ENCODE measurements around the gene TSPEAR. TPM values are rescaled to one million over a fixed set of nuclear protein-coding genes. Genes with fewer than 3 reads are reported as not detected.

The TSPEAR gene
- total RNA-seq, 1 experiment from 2014 or later: 0.32 TPM

DNA sequence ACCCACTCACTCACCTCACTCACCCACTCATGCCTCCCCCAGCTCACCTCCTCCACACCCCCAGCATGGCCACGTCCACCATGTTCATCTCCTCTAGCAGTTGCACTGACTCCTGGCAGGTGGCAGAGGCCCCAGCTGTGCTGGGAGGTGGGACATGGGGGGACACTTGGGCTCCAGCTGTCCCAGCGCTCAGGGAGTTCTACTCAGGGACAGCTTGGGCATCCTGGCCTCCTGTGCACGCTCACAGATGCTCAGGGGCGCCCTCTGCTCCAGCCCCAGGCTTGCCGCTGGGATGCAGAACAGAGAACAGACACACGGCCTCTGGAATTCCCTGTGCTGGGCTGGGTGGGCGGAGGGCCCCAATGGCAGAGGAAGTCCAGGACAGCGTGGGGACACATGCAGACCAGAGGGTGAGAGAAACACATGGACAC, 94.3 kb downstream of the TSPEAR start:
- H3K36me3 ChIP-seq (ENCODE audit: control insufficient read depth, insufficient read depth, low read length): no peaks in the 10 kb centered on the region
- no peak for DNase-seq
- no peak for TF ChIP-seq CTCF (IDR thresholded peaks at IDR 0.05; ENCODE audit: insufficient read depth in 1 of 2, low read depth in 1 of 2, low read length in 1 of 2, severe bottlenecking in 1 of 2, unreplicated experiment in 1 of 2)
- H3K36me3 Mint-ChIP-seq (ENCODE audit: insufficient read depth, unreplicated experiment): no peaks in the 10 kb centered on the region
- H3K9me3 ChIP-seq: peaks cover 12% of the 10 kb centered on the region; the same call in 1 of the 2 replicates
- POLR2A ChIA-PET: no interaction called here
- H3K9me3 Mint-ChIP-seq (ENCODE audit: unreplicated experiment): peaks cover 35% of the 10 kb centered on the region
- CTCF ChIA-PET: no interaction called here
- no peak overlapping the region for H3K4me3 ChIP-seq (ENCODE audit: low read depth, low read length)
- no peaks in the 10 kb centered on the region for H3K4me1 Mint-ChIP-seq (ENCODE audit: low read depth, unreplicated experiment)
- no peaks in the 10 kb centered on the region for H3K4me1 ChIP-seq
- intact Hi-C loops (cut with micrococcal nuclease; ENCODE audit: unreplicated experiment): no loop called here
- no peaks in the 10 kb centered on the region for H3K27me3 ChIP-seq (replicated peaks; ENCODE audit: control insufficient read depth, insufficient read depth, low read length)
- peaks cover 6% of the 10 kb centered on the region for H3K27me3 Mint-ChIP-seq (ENCODE audit: insufficient read depth, unreplicated experiment)
- BruUV-seq (replicated peaks): no TSS peak
- no peak overlapping the region for H3K4me3 Mint-ChIP-seq (ENCODE audit: unreplicated experiment)
- H3K27ac Mint-ChIP-seq (ENCODE audit: unreplicated experiment): no peak overlapping the region

GRCh38 chr21:44616591-44616926, 94.8 kb downstream of the TSPEAR start:
- TF ChIP-seq CTCF (IDR thresholded peaks at IDR 0.05; ENCODE audit: insufficient read depth in 1 of 2, low read depth in 1 of 2, low read length in 1 of 2, severe bottlenecking in 1 of 2, unreplicated experiment in 1 of 2): no peak
- POLR2A ChIA-PET: no interaction called here
- intact Hi-C loops (cut with micrococcal nuclease; ENCODE audit: unreplicated experiment): no loop called here
- no TSS peak for BruUV-seq (replicated peaks)
- no peak overlapping the region for H3K4me3 ChIP-seq (ENCODE audit: low read depth, low read length)
- no peaks in the 10 kb centered on the region for H3K36me3 Mint-ChIP-seq (ENCODE audit: insufficient read depth, unreplicated experiment)
- no peak overlapping the region for H3K4me3 Mint-ChIP-seq (ENCODE audit: unreplicated experiment)
- H3K27ac Mint-ChIP-seq (ENCODE audit: unreplicated experiment): no peak overlapping the region
- no peaks in the 10 kb centered on the region for H3K27me3 ChIP-seq (replicated peaks; ENCODE audit: control insufficient read depth, insufficient read depth, low read length)
- H3K9me3 Mint-ChIP-seq (ENCODE audit: unreplicated experiment): peaks cover 35% of the 10 kb centered on the region
- CTCF ChIA-PET: no interaction called here
- peaks cover 12% of the 10 kb centered on the region; the same call in 1 of the 2 replicates for H3K9me3 ChIP-seq
- peaks cover 6% of the 10 kb centered on the region for H3K27me3 Mint-ChIP-seq (ENCODE audit: insufficient read depth, unreplicated experiment)
- no peaks in the 10 kb centered on the region for H3K36me3 ChIP-seq (ENCODE audit: control insufficient read depth, insufficient read depth, low read length)
- H3K4me1 ChIP-seq: no peaks in the 10 kb centered on the region
- H3K4me1 Mint-ChIP-seq (ENCODE audit: low read depth, unreplicated experiment): no peaks in the 10 kb centered on the region
- DNase-seq: no peak

GRCh38 chr21:44615911-44616590, 95.3 kb downstream of the TSPEAR start:
- no peaks in the 10 kb centered on the region for H3K4me1 ChIP-seq
- Mint-ChIP-seq H3K9me3 (ENCODE audit: unreplicated experiment) (peaks cover 40% of the 10 kb centered on the region), H3K4me3 (ENCODE audit: unreplicated experiment) (no peak overlapping the region), H3K27ac (ENCODE audit: unreplicated experiment) (no peak overlapping the region), H3K4me1 (ENCODE audit: low read depth, unreplicated experiment) (no peaks in the 10 kb centered on the region), H3K36me3 (ENCODE audit: insufficient read depth, unreplicated experiment) (no peaks in the 10 kb centered on the region), H3K27me3 (ENCODE audit: insufficient read depth, unreplicated experiment) (peaks cover 6% of the 10 kb centered on the region)
- H3K9me3 ChIP-seq: peaks cover 15% of the 10 kb centered on the region; the same call in 1 of the 2 replicates
- no TSS peak for BruUV-seq (replicated peaks)
- intact Hi-C loops (cut with micrococcal nuclease; ENCODE audit: unreplicated experiment): no loop called here
- POLR2A ChIA-PET: no interaction called here
- CTCF ChIA-PET: interaction anchor here (0.7 kb wide), 1 partner anchor 270 kb away, joined by 4 read pairs; no protein-coding TSS in a partner anchor
- TF ChIP-seq CTCF (IDR thresholded peaks at IDR 0.05; ENCODE audit: insufficient read depth in 1 of 2, low read depth in 1 of 2, low read length in 1 of 2, severe bottlenecking in 1 of 2, unreplicated experiment in 1 of 2): no peak
- no peaks in the 10 kb centered on the region for H3K36me3 ChIP-seq (ENCODE audit: control insufficient read depth, insufficient read depth, low read length)
- no peak for DNase-seq
- H3K4me3 ChIP-seq (ENCODE audit: low read depth, low read length): no peak overlapping the region
- no peaks in the 10 kb centered on the region for H3K27me3 ChIP-seq (replicated peaks; ENCODE audit: control insufficient read depth, insufficient read depth, low read length)

Measured in Caco-2 (cell line).